Activated CD8-positive, alpha-beta memory T cell treated with anti-CD3 and anti-CD28 coated beads for 36 hours (primary cell): ENCODE measurements around the gene TCF23. TPM values are rescaled to one million over a fixed set of nuclear protein-coding genes. Genes with fewer than 3 reads are reported as not detected.
"Not testable (repeated sequence)": the region's sequence is repeated elsewhere in the genome, so short reads cannot be mapped to it uniquely, and the experiment has no call there.

Experiments used
- CTCF ChIA-PET: fragments of 350-600 bp; sonication (Branson Sonifier 250); formaldehyde crosslinking; loops from one replicate; lab custom pipeline; 2021; ENCODE audit warnings: antibody characterized with exemption; lab: Charles Lee
- POLR2A ChIA-PET: fragments of 350-600 bp; sonication (Branson Sonifier 250); formaldehyde crosslinking; loops from one replicate; lab custom pipeline; 2021; ENCODE audit warnings: antibody characterized with exemption; lab: Charles Lee
- total RNA-seq, 2 experiments: library from RNA; stranded (reverse); gene quantifications; one replicate each; pipeline ENCODE4 v1.2.3, GENCODE V29; 2021

The TCF23 gene
- total RNA-seq, 2 experiments from 2014 or later: not detected

GRCh38 chr2:27175330-27175729, 26.5 kb downstream of the TCF23 start:
- POLR2A ChIA-PET: no interaction called here
- CTCF ChIA-PET: no interaction called here

DNA sequence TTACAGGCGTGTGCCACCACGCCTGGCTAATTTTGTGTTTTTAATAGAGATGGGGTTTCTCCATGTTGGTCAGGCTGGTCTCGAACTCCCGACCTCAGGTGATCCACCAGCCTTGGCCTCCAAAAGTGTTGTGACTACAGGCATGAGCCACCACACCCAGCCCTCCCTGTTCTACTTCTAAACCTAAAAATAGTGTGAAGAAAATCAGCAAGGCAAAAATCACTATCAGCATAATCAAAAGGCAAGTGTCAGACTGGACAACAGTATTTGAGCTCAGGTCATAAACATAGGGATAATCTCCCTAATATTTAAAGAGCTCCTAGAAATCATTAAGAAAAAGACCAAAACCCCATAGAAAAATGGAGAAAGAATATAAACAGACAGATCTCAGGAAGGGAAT, 27.0 kb downstream of the TCF23 start:
- POLR2A ChIA-PET, CTCF ChIA-PET: not testable (repeated sequence)

GRCh38 chr2:27177441-27178351, 28.9 kb downstream of the TCF23 start:
- ChIA-PET CTCF (interaction anchor here (0.6 to 1.2 kb wide), 2 partner anchors 24 to 102 kb away, joined by 3 read pairs; no protein-coding TSS in a partner anchor), POLR2A (no interaction called here)

GRCh38 chr2:27178469-27178868, 29.7 kb downstream of the TCF23 start:
- CTCF ChIA-PET: interaction anchor here (0.6 to 1.2 kb wide), 2 partner anchors 24 to 101 kb away, joined by 3 read pairs; no protein-coding TSS in a partner anchor
- POLR2A ChIA-PET: no interaction called here

- ChIA-PET CTCF (no interaction called here), POLR2A (no interaction called here)
Measured at GRCh38 chr2:27179344-27180000, 30.7 kb downstream of the TCF23 start.

GRCh38 chr2:27182346-27182745, 33.5 kb downstream of the TCF23 start:
- POLR2A ChIA-PET: no interaction called here

DNA sequence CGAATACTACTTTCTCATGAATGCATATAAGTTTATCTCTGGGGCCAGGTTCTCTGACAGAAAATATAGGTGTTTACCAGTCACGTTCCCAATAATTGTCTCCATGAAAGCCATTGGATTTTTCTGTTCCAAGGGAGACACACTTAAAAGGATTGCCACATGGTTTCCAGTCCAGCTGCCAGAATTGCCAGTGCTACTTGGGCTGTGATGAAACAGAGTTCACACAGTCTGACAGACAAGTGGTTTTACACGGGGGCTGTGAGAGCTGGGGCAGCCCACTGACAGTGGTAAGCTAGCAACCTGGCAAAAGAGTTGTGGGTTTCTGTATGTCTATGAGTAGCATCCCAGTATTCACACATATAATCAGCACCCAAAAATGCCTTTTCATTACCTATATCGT, 35.3 kb downstream of the TCF23 start:
- ChIA-PET POLR2A (no interaction called here), CTCF (no interaction called here)

More at GRCh38 chr2:27182346-27182745, 33.5 kb downstream of the TCF23 start:
- CTCF ChIA-PET: no interaction called here

DNA sequence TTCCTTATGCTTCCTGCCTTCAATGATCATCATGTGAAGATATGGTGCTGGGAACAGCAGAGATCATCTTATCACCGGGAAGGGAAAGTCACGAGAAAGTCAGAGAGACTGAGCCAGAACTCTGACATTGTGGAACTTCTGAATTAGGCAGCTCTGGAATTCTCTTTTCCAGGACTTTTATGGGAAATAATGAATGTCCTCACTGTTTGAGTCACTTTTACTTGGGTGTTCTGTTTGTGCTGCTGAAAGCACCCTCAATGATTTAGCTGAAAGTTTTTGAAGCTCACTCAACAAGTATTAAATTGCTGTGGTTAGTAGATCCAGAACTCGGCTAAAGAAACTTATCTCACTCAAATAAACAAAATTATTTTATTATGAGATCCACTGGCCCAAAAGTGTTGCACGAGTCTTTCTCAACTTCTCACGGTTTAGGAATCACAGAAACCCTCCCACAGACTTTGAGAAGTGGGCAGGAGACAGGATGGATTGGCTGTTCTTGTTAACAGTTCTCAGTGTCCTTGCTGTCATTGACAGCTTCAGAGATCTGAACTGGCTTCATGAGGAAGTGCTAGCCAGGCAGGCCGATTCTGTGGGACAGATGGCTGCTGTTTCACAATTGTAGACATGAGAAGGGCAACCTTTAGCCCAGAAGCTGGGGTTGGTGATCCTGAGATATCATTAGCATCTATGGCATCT, 36.7 kb downstream of the TCF23 start:
- ChIA-PET CTCF (interaction anchor here (0.7 kb wide), 1 partner anchor 87 kb away, joined by 3 read pairs; no protein-coding TSS in a partner anchor), POLR2A (no interaction called here)

GRCh38 chr2:27186613-27187345, 38.0 kb downstream of the TCF23 start:
- POLR2A ChIA-PET: interaction anchor here (0.7 kb wide), 1 partner anchor 20 kb away, joined by 11 read pairs; no protein-coding TSS in a partner anchor
- CTCF ChIA-PET: interaction anchor here (0.7 kb wide), 2 partner anchors 85 to 1497 kb away, joined by 3 to 4 read pairs; no protein-coding TSS in a partner anchor

GRCh38 chr2:27189989-27190388, 41.2 kb downstream of the TCF23 start:
- CTCF ChIA-PET: no interaction called here
- POLR2A ChIA-PET: no interaction called here

DNA sequence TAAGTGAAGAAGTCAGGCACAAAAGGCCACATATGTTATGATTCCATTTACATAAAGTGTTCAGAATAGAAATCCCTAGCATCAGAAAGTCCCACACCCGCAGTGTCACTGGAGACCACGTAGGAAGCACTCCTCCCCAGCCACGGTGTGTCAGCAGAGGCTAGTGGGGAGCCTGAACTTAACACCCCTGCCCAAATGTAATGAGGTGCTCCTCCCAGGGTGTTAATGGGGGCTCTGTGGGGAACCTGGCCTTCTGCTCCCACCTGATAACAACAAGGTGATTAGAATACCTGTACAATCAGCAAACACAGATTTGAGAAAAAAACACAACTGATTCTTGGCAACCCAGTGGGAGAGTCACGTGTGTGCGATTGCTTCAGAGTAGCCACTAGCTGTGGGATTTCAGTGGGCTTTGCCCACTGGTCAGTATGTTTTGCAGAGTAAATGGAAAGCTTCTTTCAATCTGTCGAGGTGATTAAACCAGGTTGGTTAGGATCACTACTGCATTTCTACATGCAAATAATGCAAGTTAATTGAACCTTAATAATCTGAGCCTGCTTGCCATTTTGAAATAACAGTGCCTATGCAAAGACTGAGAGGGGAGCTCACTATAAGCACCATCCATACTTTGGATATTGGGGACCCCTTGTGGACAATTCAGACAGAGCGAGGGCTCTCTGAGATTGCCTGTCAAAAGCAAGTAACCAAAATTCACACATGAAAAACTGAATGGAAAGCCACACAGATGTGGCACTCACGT, 42.4 kb downstream of the TCF23 start:
- POLR2A ChIA-PET: no interaction called here
- CTCF ChIA-PET: interaction anchor here (0.6 to 1.0 kb wide), 3 partner anchors 24 to 230 kb away, joined by 3 to 4 read pairs (median 3); no protein-coding TSS in a partner anchor

DNA sequence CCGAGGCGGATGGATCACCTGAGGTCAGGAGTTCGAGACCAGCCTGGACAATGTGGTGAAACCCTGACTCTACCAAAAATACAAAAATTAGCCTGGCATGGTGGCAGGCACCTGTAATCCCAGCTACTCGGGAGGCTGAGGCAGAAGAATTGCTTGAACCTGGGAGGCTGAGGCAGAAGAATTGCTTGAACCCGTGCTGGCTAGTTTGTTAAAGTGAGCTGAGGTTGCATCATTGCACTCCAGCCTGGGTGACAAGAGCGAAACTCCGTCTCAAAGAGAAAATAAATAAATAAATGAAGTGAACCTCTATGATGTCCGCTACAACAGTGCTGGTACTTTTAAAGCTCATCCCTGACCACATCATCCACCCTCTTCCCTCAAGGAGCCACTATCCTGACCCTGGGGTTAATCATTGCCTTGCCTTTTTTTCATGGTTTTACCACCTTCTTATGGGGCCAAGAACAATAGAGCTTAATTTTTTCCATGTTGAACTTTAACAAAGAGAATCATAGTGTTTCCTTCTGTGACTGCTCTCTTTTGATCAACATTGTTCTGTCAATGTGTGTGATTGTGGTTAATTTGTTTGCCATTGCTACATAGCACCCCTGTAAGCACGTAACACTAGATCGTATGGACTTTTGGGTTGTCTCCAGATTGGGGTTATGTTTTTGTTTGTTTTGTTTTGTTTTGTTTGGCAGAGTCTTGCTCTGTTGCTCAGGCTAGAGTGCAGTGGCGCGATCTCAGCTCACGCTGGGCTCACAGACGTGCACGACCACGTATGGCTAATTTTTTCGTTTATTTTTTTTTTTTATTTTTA, 45.9 kb downstream of the TCF23 start:
- POLR2A ChIA-PET: no interaction called here
- CTCF ChIA-PET: no interaction called here

DNA sequence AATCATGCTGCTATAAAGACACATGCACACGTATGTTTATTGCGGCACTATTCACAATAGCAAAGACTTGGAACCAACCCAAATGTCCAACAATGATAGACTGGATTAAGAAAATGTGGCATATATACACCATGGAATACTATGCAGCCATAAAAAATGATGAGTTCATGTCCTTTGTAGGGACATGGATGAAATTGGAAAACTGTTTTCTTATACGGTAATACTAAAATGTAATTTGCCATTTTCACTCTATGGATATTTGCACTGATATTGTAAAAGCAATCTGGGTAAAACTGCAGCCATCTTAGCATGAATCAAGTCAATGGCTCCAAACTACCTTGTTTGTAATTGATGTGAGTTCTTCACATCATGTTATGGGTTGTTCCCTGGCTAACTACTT, 47.0 kb downstream of the TCF23 start:
- CTCF ChIA-PET, POLR2A ChIA-PET: not testable (repeated sequence)

- POLR2A ChIA-PET: not testable (repeated sequence)
Measured at GRCh38 chr2:27198068-27198467, 49.3 kb downstream of the TCF23 start.

GRCh38 chr2:27198627-27199026, 49.8 kb downstream of the TCF23 start:
- POLR2A ChIA-PET: interaction anchor here (0.7 kb wide), 1 partner anchor 19 kb away, joined by 3 read pairs; no protein-coding TSS in a partner anchor
- CTCF ChIA-PET: no interaction called here

More at GRCh38 chr2:27198068-27198467, 49.3 kb downstream of the TCF23 start:
- CTCF ChIA-PET: not testable (repeated sequence)

DNA sequence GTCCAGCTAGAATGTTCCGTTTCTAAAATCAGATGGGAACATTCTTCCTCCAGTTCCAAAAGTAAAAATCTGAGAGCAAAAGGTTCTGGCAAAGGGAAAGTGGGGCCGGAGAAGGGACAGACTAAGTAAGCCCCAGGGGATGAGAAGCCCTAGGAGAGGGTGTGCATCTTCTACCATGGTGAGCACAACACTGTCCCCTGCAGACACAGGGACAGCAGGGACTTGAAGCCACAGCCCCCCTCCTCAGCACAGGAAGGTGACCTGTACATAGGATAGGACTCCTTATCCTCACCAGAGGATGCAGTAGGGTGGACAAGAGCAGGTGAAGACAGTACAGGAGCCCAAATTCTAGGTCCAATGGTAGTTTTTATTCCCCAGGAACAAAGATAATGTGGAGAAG, 50.4 kb downstream of the TCF23 start:
- ChIA-PET CTCF (no interaction called here), POLR2A (interaction anchor here (0.7 kb wide), 1 partner anchor 18 kb away, joined by 3 read pairs; no protein-coding TSS in a partner anchor)

GRCh38 chr2:27201675-27202074, 52.9 kb downstream of the TCF23 start:
- CTCF ChIA-PET: interaction anchor here (0.6 kb wide), 1 partner anchor 23 kb away, joined by 3 read pairs; no protein-coding TSS in a partner anchor

More at GRCh38 chr2:27201675-27202074, 52.9 kb downstream of the TCF23 start:
- POLR2A ChIA-PET: interaction anchor here (0.6 kb wide), 1 partner anchor 916 kb away, joined by 5 read pairs; no protein-coding TSS in a partner anchor
